Activated CD8-positive, alpha-beta T cell treated with anti-CD3 and anti-CD28 coated beads for 36 hours (primary cell): ENCODE results near the gene KRABD2.

Experiments
- ATAC-seq: fragments of 200-7000 bp; cut with Tn5 transposase; one replicate; pipeline ENCODE4 v1.10.0; 2021; ENCODE audit warnings: mild to moderate bottlenecking, moderate library complexity
- CTCF ChIA-PET: fragments of 350-600 bp; sonication (Branson Sonifier 250); formaldehyde crosslinking; loops from one replicate; lab custom pipeline; 2021; ENCODE audit warnings: antibody characterized with exemption; lab: Charles Lee
- POLR2A ChIA-PET: fragments of 350-600 bp; sonication (Branson Sonifier 250); formaldehyde crosslinking; loops from one replicate; lab custom pipeline; 2021; ENCODE audit warnings: antibody characterized with exemption; lab: Charles Lee
- DNase-seq: peaks from one replicate; pipeline ENCODE4 v3.0.0-alpha.2; 2020
- H3K27ac Mint-ChIP-seq: one replicate; pipeline ENCODE4 v1.8.0; 2021; ENCODE audit warnings: mild to moderate bottlenecking, mixed read lengths
- H3K27me3 Mint-ChIP-seq: one replicate; pipeline ENCODE4 v1.8.0; 2021; ENCODE audit warnings: mixed read lengths
- H3K36me3 Mint-ChIP-seq: one replicate; pipeline ENCODE4 v1.8.0; 2021; ENCODE audit warnings: low read depth, mixed read lengths
- H3K4me1 Mint-ChIP-seq: one replicate; pipeline ENCODE4 v1.8.0; 2021; ENCODE audit warnings: low read depth, mixed read lengths
- H3K4me3 Mint-ChIP-seq: one replicate; pipeline ENCODE4 v1.8.0; 2021; ENCODE audit warnings: mild to moderate bottlenecking, moderate library complexity, mixed read lengths
- H3K9me3 Mint-ChIP-seq: one replicate; pipeline ENCODE4 v1.8.0; 2021; ENCODE audit warnings: mixed read lengths
- intact Hi-C: fragments of 100-400 bp; cut with micrococcal nuclease; formaldehyde crosslinking; loops from one replicate; pipeline ENCODE4 v1.10.0; 2022
- TF ChIP-seq, protein P1 (sequence below): fragments of 200-600 bp; IDR thresholded peaks from one replicate; pipeline ENCODE4 v1.8.0; 2022; ENCODE audit warnings: antibody characterized with exemption, mild to moderate bottlenecking

Gene KRABD2

DNA sequence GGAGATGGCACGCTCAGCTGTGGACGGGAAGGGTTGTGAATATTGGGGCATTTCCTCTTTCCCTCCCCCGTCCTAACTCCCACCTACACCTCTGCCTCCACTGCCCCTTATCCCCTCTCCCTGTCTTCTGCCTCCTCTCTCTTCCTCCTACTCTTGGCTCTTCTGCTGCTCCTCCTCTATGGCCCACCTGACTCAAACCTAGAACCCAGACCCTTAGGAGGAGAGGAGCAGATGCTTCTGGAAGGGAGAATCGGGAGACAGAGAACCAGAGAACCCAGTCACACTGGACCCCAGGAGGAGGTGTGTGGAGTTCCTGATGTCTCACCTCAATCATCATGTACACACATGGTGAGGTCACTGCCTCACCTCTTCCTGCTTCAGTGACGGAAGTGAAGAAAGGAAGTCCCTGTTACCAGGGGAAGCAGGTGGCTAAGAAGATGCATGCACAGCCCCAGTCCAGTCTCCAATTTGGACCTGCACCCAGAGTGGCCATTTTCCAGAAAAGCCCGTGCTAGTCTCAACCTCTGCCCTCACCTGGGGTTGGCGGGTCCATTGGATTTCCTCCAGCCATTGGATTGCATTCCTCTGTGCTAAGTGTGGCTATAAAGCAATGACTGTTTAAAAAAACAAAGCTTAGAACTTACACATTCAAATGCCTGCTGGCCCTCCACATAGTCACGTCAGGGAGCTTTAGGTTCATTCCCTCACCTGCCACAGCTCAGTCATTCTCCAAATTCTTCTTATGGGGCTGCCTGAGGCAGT is 17.1 kb upstream of the KRABD2 start:
- Mint-ChIP-seq H3K27ac (peak overlapping the region; percentile 91), H3K27me3 (peaks cover 2% of the 10 kb centered on the region), H3K4me1 (peaks cover 9% of the 10 kb centered on the region), H3K9me3 (no peaks in the 10 kb centered on the region), H3K4me3 (no peak overlapping the region), H3K36me3 (no peaks in the 10 kb centered on the region)
- CTCF ChIA-PET, result interaction anchor here (0.8 to 6.4 kb wide), 5 partner anchors 10 to 392 kb away, joined by 3 to 33 read pairs (median 3); no protein-coding TSS in a partner anchor
- POLR2A ChIA-PET, result interaction anchor here (0.6 to 1.2 kb wide), 4 partner anchors 9 to 669 kb away, joined by 3 to 7 read pairs (median 4); no protein-coding TSS in a partner anchor
- intact Hi-C loops, result no loop called here
- peak; percentile 72 for DNase-seq
- TF ChIP-seq, protein P1, sequence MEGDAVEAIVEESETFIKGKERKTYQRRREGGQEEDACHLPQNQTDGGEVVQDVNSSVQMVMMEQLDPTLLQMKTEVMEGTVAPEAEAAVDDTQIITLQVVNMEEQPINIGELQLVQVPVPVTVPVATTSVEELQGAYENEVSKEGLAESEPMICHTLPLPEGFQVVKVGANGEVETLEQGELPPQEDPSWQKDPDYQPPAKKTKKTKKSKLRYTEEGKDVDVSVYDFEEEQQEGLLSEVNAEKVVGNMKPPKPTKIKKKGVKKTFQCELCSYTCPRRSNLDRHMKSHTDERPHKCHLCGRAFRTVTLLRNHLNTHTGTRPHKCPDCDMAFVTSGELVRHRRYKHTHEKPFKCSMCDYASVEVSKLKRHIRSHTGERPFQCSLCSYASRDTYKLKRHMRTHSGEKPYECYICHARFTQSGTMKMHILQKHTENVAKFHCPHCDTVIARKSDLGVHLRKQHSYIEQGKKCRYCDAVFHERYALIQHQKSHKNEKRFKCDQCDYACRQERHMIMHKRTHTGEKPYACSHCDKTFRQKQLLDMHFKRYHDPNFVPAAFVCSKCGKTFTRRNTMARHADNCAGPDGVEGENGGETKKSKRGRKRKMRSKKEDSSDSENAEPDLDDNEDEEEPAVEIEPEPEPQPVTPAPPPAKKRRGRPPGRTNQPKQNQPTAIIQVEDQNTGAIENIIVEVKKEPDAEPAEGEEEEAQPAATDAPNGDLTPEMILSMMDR, result no peak
- ATAC-seq, result peak; percentile 98

DNA sequence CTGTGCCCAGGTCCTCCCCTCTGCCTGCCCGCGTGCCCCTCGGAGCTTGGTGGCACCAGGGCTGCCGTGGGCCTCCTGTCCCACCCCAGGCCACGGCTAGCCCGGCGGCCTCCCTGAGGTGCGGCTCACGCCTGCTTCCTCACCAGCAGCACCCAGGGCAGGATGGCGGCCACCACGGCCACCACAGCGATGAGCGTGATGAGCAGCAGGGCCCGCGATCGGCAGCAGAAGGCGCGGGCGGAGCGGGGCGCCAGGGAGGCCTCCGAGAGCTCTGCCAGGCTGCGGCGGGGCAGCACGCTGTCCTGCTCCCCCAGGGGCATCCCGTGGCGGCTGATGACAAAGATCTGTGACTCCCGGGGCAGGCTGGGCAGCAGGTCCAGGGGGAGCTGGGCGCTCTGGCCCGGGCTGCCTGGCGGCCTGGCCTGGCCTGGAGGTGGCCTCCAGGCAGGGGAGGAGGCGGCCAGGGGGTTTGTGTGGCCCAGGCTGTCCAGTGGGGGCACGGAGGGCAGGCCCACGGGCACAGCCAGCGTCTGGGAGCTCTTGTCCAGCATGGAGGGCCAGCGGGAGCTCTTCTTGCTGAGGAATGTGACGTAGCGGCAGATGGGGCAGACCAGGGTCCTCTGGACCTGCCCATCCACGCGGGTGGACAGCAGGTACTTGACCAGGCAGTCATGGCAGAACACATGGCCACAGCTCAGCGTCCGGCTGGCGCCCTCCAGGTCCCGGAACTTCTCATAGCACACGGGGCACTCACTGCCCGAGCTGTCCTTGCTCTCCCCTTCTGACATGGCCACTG is 16.4 kb upstream of the KRABD2 start:
- H3K27ac Mint-ChIP-seq, result peak overlapping the region; percentile 91
- DNase-seq (no peak), ATAC-seq (no peak)
- H3K36me3 Mint-ChIP-seq, result no peaks in the 10 kb centered on the region
- ChIA-PET CTCF (interaction anchor here (0.8 to 6.4 kb wide), 6 partner anchors 9 to 393 kb away, joined by 3 to 33 read pairs (median 7); partner anchors contain the start of gene KRABD2), POLR2A (interaction anchor here (0.6 to 1.3 kb wide), 4 partner anchors 9 to 670 kb away, joined by 3 to 5 read pairs (median 4); no protein-coding TSS in a partner anchor)
- H3K4me1 Mint-ChIP-seq, result peaks cover 14% of the 10 kb centered on the region
- no peak overlapping the region for H3K4me3 Mint-ChIP-seq
- H3K27me3 Mint-ChIP-seq, result peaks cover 2% of the 10 kb centered on the region
- no peaks in the 10 kb centered on the region for H3K9me3 Mint-ChIP-seq
- intact Hi-C loops, result no loop called here
- TF ChIP-seq, protein P1, result no peak

DNA sequence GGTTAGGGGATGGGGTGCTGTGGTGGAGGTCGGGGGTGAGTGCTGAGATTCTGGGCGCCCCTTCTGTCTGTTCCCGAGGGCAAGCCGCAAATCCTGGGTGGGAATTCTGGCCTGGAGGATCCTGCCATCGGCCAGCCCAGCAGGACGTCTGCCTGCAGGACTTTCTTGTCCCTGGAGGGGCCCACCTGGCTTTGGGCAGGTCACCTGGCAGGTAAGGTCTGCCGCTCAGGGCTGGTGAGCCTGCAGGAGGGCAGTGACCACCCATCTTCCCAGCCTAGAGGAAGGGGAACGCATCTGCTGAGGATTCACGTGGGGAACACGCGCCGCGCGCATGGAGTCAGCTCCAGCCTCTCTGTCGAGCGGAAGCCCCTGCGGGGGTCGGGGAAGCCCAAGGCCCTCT is 15.8 kb upstream of the KRABD2 start:
- Mint-ChIP-seq H3K27ac (no peak overlapping the region), H3K9me3 (no peaks in the 10 kb centered on the region), H3K4me3 (no peak overlapping the region), H3K27me3 (peaks cover 2% of the 10 kb centered on the region), H3K36me3 (no peaks in the 10 kb centered on the region), H3K4me1 (peaks cover 14% of the 10 kb centered on the region)
- POLR2A ChIA-PET, result interaction anchor here (1.0 to 1.3 kb wide), 2 partner anchors 10 to 12 kb away, joined by 3 to 5 read pairs; no protein-coding TSS in a partner anchor
- DNase-seq (no peak), ATAC-seq (no peak)
- TF ChIP-seq, protein P1, result no peak
- intact Hi-C loops, result no loop called here
- CTCF ChIA-PET, result interaction anchor here (1.5 to 3.0 kb wide), 3 partner anchors 9 to 18 kb away, joined by 5 to 10 read pairs (median 10); partner anchors contain the start of gene KRABD2

DNA sequence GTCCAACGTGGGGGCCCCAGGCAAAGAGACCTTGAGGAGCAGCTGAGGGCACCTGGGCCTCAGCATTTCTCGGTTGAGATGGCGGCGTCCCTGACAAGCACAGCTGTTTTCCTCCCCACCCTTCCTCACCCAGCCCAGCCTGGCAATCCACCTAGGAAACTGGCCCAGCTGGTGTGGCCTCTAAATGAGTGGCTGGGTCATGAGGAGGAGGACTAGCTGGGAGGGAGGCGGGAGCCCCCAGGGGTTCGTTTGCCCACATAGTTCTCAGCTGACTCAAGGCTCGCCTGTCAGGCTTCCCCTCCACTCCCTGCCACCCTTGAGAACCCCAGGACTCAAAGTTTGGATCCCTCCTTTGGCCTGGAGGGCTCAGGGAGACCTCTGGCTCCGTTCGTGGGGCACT is 15.2 kb upstream of the KRABD2 start:
- TF ChIP-seq, protein P1, result no peak
- Mint-ChIP-seq H3K4me3 (no peak overlapping the region), H3K36me3 (no peaks in the 10 kb centered on the region), H3K27ac (no peak overlapping the region), H3K27me3 (peaks cover 2% of the 10 kb centered on the region), H3K4me1 (peaks cover 15% of the 10 kb centered on the region), H3K9me3 (no peaks in the 10 kb centered on the region)
- DNase-seq, result no peak
- ATAC-seq, result no peak
- intact Hi-C loops, result no loop called here
- ChIA-PET CTCF (interaction anchor here (1.5 to 3.0 kb wide), 3 partner anchors 8 to 18 kb away, joined by 5 to 10 read pairs (median 10); partner anchors contain the start of gene KRABD2), POLR2A (interaction anchor here (1.3 kb wide), 1 partner anchor 9 kb away, joined by 5 read pairs; no protein-coding TSS in a partner anchor)
